Erythroblast (primary cell): ENCODE results near the gene WDR20.
"Not testable (repeated sequence)": the region's sequence is repeated elsewhere in the genome, so short reads cannot be mapped to it uniquely, and the experiment has no call there.

Experiments used
- GATA1 ChIP-seq: IDR thresholded peaks from 2 replicates; pipeline ENCODE4 v1.6.1; 2011; ENCODE audit warnings: low read depth, mild to moderate bottlenecking, control low read depth, low read length, moderate library complexity
- POLR2A ChIP-seq: IDR thresholded peaks from 2 replicates; pipeline ENCODE4 v1.6.1; 2011; ENCODE audit warnings: mild to moderate bottlenecking, low read length

DNA sequence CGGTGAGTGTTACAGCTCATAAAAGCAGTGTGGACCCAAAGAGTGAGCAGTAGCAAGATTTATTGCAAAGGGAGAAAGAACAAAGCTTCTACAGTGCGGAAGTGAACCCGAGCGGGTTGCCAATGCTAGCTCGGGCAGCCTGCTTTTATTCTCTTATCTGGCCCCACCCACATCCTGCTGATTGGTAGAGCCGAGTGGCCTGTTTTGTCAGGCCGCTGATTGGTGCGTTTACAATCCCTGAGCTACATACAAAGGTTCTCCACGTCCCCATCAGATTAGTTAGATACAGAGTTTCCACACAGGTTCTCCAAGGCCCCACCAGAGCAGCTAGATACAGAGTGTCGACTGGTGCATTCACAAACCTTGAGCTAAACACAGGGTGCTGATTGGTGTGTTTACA lies 5.0 kb upstream of the WDR20 start:
- not testable (repeated sequence) for TF ChIP-seq POLR2A, GATA1
